ENCODE data around the gene ATAD3C.
"Not testable (repeated sequence)": the region's sequence is repeated elsewhere in the genome, so short reads cannot be mapped to it uniquely, and the experiment has no call there.

The ATAD3C gene

DNA sequence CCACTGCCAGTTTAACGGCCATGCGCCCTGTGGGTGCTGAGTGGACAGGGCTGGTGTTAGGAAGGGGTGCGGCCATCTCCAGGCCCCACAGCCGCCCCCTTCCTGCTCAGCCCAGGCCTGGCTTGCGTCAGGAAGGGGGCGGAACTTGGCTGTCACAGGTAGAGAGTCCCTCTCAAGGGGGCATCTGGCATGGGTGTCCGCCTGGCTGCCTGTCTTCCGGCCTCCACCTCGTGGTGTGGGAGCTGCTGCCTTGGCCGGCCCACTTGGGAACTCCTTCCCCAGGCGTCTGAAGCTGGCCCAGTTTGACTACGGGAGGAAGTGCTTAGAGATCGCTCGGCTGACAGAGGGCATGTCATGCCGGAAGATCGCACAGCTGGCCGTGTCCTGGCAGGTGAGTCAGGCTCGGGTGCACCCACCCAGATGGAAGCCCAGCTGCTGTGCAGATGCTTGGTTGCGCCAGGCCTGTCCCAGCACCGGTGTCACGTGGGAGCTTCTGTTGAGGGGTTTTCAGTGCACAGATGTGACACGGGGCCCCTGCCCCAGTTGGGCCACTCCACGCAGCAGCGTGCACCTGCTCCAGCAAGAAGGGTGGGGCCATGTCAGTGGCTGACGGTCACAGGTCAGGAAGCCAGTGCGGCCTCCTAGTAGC, 13.0 kb downstream of the ATAD3C start:
- Mint-ChIP-seq H3K4me1 (peaks cover 10% of the 10 kb centered on the region), H3K27ac (peak overlapping the region; percentile 79), H3K36me3 (no peaks in the 10 kb centered on the region), H3K9me3 (no peaks in the 10 kb centered on the region), H3K27me3 (peaks cover 10% of the 10 kb centered on the region), H3K4me3 (peak overlapping the region; percentile 68)
- peak; percentile 77 for ATAC-seq

DNA sequence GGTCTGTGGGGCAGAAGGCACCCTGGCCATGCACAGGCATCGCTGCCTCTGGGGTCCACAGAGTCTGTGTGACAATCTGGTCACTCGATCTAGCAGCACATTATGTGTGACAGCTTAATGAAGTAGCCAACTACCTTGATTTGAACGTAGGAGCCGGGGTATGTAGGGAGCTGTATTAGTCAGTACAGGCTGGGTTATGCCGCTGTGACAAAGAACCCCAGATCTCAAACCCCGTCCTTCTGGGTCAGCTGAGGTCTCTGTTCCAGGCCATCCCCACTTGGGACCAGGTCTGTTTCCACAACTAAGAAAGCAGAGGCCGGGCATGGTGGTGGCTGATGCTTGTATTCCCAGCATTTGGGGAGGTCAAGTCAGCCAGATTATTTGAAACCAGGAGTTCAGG, 13.8 kb downstream of the ATAD3C start:
- no peak overlapping the region for H3K4me3 Mint-ChIP-seq
- no peaks in the 10 kb centered on the region for H3K36me3 Mint-ChIP-seq
- peaks cover 10% of the 10 kb centered on the region for H3K27me3 Mint-ChIP-seq
- no peak for ATAC-seq
- H3K4me1 Mint-ChIP-seq: peaks cover 10% of the 10 kb centered on the region
- H3K27ac Mint-ChIP-seq: no peak overlapping the region
- H3K9me3 Mint-ChIP-seq: no peaks in the 10 kb centered on the region

DNA sequence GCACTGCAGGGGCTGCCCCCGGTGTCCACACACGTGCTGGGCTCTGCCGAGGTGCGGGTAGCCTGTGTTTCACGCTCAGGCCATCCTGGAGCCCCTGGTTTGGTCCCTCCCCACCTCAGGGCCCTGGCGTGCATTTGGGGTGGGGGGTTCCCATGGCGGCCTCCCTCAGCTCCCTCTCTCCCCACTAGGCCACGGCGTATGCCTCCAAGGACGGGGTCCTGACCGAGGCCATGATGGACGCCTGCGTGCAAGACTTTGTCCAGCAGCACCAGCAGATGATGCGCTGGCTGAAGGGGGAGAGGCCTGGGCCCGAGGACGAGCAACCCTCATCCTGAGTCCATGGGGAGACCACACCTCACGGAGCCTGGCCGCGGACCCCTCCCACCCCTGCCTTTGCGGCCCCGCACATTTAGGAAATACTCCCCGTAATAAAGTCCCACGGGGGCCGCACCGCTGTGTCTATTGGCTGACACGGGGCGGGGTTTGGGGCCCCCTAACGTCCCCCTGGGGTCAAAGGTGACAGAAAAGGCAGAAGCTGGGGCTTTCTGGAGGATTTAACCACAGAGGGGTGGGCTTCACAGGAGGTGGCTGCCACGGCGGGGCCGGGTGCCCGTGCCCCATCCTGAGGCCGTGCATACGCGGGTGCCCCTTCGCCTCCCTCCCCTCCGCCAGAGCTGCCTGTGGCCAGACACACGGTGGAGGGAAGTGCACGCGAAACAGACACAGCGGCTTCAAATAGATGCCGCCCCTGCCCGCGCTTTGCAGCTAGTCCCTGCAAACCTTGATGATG, 18.9 kb downstream of the ATAD3C start:
- H3K9me3 Mint-ChIP-seq, H3K36me3 Mint-ChIP-seq, ATAC-seq, H3K4me3 Mint-ChIP-seq, H3K27me3 Mint-ChIP-seq, H3K27ac Mint-ChIP-seq: not testable (repeated sequence)
- peaks cover 21% of the 10 kb centered on the region for H3K4me1 Mint-ChIP-seq

DNA sequence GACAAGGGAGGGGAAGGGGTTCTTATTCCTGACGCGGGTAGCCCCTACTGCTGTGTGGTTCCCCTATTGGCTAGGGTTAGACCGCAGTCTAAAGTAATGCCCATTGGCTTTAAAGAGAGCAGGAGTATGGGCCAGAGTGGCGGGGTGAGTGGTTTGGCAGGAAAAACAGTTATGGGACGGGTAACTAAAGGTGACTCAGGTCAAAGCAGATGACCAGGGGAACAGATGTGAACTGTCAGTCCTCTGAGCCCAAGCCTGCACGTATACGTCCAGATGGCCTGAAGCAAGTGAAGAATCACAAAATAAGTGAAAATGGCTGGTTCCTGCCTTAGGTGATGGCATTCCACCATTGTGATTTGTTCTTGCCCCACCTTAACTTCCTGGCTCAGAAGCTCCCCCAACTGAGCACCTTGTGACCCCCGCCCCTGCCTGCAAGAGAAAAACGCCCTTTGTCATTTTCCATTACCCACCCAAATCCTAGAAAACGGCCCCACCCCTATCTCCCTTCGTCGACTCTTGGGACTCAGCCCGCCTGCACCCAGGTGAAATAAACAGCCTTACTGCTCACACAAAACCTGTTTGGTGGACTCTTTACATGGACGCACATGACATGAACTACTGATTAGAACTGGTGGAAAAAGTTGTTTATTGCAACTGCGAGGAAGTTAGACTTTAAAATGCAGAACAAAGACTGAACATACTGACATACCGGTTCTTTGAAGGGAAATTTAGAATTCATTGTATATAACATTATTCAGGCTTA, 21.3 kb downstream of the ATAD3C start:
- Mint-ChIP-seq H3K4me3 (peak overlapping the region; percentile 85), H3K4me1 (peaks cover 34% of the 10 kb centered on the region), H3K36me3 (peaks cover 6% of the 10 kb centered on the region), H3K9me3 (no peaks in the 10 kb centered on the region), H3K27me3 (no peaks in the 10 kb centered on the region), H3K27ac (peak overlapping the region; percentile 89)
- ATAC-seq: peak; percentile 5

DNA sequence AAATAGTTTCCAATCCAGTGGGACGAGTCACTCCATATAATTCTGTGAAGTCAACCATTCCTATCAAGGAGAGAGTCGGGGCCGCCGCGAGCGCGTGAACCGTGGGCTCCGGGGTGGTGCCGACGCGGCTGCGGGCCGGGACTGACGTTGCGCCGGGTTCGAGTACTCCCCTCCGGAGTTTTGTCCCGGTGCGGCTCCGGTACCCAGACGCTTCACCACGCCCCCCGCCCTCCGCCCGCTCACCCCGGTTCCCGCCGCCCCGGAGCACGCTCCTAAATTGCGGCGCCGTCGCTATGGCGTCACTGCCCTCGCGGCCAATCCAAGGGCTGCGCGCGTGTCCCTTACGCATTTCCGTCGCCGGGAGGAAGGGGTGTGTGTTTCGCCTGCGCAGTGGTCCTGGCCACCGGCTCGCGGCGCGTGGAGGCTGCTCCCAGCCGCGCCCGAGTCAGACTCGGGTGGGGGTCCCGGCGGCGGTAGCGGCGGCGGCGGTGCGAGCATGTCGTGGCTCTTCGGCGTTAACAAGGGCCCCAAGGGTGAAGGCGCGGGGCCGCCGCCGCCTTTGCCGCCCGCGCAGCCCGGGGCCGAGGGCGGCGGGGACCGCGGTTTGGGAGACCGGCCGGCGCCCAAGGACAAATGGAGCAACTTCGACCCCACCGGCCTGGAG, 22.0 kb downstream of the ATAD3C start, which contains the start of gene ATAD3B:
Gene ATAD3B (plus strand): TSS at position 377 of the 664 bp plus-strand sequence. CDS start 120 bp downstream, at position 497.
- Mint-ChIP-seq H3K27ac (peak within 1 kb of the TSS; percentile 89), H3K27me3 (no peaks in the 10 kb centered on the region), H3K9me3 (no peaks in the 10 kb centered on the region), H3K4me3 (peak within 1 kb of the TSS; percentile 85), H3K36me3 (peaks cover 7% of the 10 kb centered on the region), H3K4me1 (peaks cover 34% of the 10 kb centered on the region)
- ATAC-seq: peak; percentile 96

DNA sequence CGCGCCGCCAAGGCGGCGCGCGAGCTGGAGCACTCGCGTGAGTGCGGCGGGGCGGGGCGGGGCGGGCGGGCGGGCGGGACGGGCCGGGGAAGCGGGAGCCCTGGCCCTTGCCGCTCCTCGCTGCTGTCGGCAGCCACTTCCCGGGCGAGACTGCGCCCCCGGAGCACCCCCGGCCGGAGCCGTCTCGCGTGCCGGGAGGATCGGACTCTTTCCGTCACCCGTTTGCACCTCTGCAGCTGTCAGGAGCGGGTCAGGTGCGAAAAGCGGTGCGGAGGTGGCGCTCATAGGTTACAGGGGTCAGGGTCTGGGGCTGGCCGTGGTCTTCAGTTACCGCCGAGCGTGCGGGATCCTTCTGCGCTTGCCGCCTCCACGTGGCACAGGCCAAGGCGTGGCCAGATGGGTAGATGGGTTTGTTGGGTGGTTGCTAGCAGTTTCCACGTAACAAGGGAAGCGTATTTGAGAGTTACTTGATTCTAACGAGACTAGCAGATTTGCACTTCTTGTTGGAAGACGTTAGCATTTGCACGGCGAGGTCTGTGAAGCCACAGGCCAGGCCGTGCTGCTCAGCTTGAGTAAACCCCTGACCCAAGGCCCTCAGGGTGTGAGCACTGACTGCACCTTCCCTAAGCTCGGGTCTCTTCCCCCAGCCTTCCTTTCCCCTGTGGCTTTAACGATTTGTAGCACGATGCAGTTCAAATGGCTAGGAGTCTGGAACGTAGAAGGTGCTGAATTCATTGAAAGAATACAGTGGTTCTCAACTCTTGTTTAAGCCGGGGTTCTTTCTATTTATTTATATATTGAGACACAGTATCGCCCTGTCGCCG, 22.8 kb downstream of the ATAD3C start:
- H3K27ac Mint-ChIP-seq: peak overlapping the region; percentile 89
- peak overlapping the region; percentile 75 for H3K4me3 Mint-ChIP-seq
- ATAC-seq: peak; percentile 50
- H3K4me1 Mint-ChIP-seq: peaks cover 34% of the 10 kb centered on the region
- H3K9me3 Mint-ChIP-seq, H3K27me3 Mint-ChIP-seq: not testable (repeated sequence)
- H3K36me3 Mint-ChIP-seq: peaks cover 15% of the 10 kb centered on the region

DNA sequence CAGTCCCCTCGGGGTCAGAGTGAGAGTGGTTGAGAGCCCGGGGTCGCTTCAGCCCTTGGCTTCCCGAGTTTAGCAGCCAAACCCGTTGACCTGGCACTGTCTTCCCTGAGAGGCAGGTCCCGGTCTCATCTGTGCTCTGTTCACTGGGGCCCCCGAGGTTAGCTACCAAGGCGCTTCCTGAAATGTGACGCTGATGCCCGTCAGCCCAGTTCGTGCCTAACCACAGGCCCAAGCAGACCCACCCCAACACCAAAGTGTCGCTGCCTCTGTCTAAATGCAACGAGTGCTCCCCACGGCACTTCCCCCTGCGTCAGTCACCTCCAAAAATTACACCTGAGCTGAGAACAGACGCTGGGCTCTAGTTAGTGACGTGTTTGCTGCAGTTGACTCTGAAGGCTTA, 26.5 kb downstream of the ATAD3C start:
- H3K4me1 Mint-ChIP-seq: peaks cover 36% of the 10 kb centered on the region
- H3K27ac Mint-ChIP-seq, ATAC-seq, H3K4me3 Mint-ChIP-seq, H3K9me3 Mint-ChIP-seq, H3K27me3 Mint-ChIP-seq: not testable (repeated sequence)
- peaks cover 35% of the 10 kb centered on the region for H3K36me3 Mint-ChIP-seq

DNA sequence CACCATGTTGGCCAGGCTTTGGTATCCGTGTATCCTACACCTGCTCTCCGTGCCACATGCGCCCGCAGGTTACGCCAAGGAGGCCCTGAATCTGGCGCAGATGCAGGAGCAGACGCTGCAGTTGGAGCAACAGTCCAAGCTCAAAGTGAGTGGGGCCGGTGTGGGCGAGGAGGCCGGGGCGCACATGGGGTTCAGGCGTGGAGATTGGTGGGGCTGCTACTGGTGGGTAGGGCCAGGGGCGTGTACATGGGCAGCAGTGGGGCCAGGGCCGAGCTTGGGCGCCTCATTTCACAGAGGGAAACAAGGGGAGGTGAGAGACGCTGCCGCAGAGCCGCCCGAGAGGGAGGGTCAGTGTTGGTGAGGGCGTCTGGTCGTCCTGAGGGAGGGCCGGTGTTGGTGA, 27.7 kb downstream of the ATAD3C start:
- peaks cover 33% of the 10 kb centered on the region for H3K4me1 Mint-ChIP-seq
- no peak overlapping the region for H3K4me3 Mint-ChIP-seq
- ATAC-seq: no peak
- no peaks in the 10 kb centered on the region for H3K9me3 Mint-ChIP-seq
- H3K36me3 Mint-ChIP-seq: peaks cover 40% of the 10 kb centered on the region
- H3K27ac Mint-ChIP-seq: no peak overlapping the region
- H3K27me3 Mint-ChIP-seq: no peaks in the 10 kb centered on the region

DNA sequence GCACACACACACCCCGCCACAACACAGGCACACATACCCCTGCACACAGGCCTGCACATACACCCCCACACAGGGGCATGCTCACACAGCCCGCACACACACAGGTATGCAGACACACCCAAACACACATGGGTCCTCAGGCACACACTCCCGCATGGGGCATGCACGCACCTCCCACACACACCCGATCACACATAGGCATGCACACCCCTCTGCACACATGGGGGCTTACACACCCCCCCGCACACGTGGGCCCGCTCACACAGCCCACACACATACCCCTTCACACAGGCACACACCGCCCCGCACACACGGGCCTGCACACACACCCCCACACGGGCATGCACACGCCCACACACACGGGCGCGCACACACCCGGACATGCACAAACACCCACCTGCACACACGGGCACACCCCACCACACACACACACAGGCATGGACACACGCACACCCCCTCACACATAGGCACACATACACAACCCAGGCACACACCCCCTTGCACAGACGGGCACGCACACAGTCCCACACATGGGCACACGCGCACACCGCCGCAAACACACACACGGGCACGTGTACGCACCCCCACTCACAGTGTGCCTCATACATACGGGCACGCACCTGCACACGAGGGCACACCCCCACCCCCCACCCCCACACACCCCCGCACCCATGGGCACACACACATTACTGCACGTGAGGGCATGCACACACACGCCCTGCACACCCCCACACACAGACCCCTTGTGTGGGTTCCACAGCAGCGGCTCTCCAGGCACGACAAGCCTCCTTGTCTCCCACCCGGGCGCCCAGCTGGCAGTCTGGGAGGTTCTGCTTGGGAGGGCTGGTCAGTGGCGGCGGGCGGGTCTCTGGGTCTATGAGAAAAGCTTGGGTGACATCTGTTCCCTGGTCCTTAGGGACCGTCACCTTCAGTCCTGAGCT, 30.3 kb downstream of the ATAD3C start:
- Mint-ChIP-seq H3K4me3 (no peak overlapping the region), H3K36me3 (peaks cover 40% of the 10 kb centered on the region)

DNA sequence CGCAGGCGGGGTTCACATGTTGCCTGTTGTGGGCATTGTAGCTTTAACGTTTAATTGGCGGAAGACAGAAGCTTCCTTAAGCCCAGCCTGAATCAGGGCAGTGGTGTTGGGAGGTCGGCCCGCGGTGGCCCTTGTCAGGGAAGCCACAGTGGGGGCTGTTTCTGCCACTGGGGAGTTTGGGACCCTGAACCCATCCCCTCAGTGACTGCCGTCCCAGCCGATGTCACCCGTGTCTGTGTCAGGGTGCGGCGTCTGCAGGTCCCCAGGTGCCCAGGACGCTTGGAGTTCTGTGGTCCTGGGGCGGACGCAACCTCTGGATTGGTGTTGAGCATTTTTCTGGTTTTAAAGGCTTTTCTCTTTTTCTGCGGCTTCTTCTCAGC, 31.0 kb downstream of the ATAD3C start:
- not testable (repeated sequence) for H3K4me3 Mint-ChIP-seq, ATAC-seq, H3K9me3 Mint-ChIP-seq, H3K27me3 Mint-ChIP-seq, H3K27ac Mint-ChIP-seq
- Mint-ChIP-seq H3K4me1 (peaks cover 12% of the 10 kb centered on the region), H3K36me3 (peaks cover 36% of the 10 kb centered on the region)

More for the DNA sequence above, 30.3 kb downstream of the ATAD3C start:
- no peak overlapping the region for H3K27ac Mint-ChIP-seq
- H3K9me3 Mint-ChIP-seq: no peaks in the 10 kb centered on the region
- H3K4me1 Mint-ChIP-seq: peaks cover 16% of the 10 kb centered on the region
- no peaks in the 10 kb centered on the region for H3K27me3 Mint-ChIP-seq
- ATAC-seq: peak; percentile 50

DNA sequence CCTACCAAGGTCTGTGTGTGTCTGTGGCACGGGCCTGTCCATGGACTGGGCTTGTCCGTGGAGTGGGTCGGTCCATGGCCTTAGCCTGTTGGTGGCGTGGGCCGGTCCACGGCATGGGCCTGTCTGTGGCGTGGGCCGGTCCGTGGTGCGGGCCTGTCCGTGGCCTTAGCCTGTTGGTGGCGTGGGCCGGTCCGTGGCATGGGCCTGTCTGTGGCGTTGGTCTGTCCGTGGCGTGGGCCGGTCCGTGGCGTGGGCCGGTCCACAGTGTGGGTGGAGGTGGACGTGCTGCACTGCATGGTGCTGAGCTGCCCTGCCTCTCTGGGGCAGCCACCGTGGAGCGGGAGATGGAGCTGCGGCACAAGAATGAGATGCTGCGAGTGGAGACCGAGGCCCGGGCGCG, 32.3 kb downstream of the ATAD3C start:
- peaks cover 29% of the 10 kb centered on the region for H3K36me3 Mint-ChIP-seq
- not testable (repeated sequence) for H3K9me3 Mint-ChIP-seq, H3K27me3 Mint-ChIP-seq, H3K4me1 Mint-ChIP-seq, H3K27ac Mint-ChIP-seq, H3K4me3 Mint-ChIP-seq, ATAC-seq

DNA sequence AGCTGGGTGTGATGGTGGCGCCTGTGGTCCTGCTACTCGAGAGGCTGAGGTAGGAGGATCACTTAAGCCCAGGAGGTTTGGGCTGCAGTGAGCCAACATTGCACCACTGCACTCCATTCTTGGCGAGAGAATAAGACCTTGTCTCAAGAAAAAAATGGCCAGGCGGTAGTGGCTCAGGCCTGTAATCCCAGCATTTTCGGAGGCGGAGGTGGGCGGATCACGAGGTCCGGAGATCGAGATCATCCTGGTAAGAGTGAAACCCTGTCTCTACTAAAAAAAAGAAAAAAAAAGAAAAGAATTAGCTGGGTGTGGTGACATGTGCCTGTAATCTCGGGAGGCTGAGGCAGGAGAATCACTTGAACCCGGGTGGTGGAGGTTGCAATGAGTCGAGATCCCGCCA, 33.4 kb downstream of the ATAD3C start:
- Mint-ChIP-seq H3K27ac (no peak overlapping the region), H3K4me1 (peaks cover 10% of the 10 kb centered on the region), H3K27me3 (no peaks in the 10 kb centered on the region), H3K4me3 (no peak overlapping the region), H3K9me3 (no peaks in the 10 kb centered on the region), H3K36me3 (peaks cover 23% of the 10 kb centered on the region)
- ATAC-seq: no peak

DNA sequence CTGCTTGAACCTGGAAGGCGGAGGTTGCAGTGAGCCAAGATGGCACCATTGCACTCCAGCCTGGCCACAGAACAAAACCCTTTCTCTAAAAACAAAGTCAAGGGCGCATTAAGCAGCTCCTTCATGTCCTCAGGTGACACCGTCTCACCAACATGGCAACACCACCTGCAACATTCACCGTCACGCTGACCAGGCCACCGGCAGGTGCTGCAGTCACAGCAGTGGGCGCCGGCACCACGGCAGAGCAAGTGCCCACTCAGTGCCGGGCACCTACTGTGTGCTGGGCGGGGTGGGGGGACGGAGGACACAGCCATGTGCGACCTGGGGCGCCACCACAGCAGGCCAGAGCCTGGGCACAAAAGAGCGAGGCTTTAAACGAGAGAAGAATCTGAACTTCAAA, 34.2 kb downstream of the ATAD3C start:
- no peak overlapping the region for H3K27ac Mint-ChIP-seq

More for the DNA sequence above, 34.2 kb downstream of the ATAD3C start:
- Mint-ChIP-seq H3K27me3 (no peaks in the 10 kb centered on the region), H3K4me1 (peaks cover 10% of the 10 kb centered on the region), H3K4me3 (no peak overlapping the region), H3K36me3 (peaks cover 23% of the 10 kb centered on the region), H3K9me3 (no peaks in the 10 kb centered on the region)
- no peak for ATAC-seq
